COLO668 (cell line): ENCODE data around the gene CISD3.

ENCODE experiments used
- DNase-seq: peaks from one replicate; lab custom pipeline; 2025; ENCODE audit not compliant: unreplicated experiment; lab: John Stamatoyannopoulos, UW

CISD3 gene

GRCh38 chr17:38766341-38766740, 36.2 kb downstream of the CISD3 start:
- DNase-seq = no peak

- no peak for DNase-seq
Observed at GRCh38 chr17:38768417-38768816, 38.3 kb downstream of the CISD3 start.

GRCh38 chr17:38773258-38773657, 43.1 kb downstream of the CISD3 start:
- no peak for DNase-seq

DNA sequence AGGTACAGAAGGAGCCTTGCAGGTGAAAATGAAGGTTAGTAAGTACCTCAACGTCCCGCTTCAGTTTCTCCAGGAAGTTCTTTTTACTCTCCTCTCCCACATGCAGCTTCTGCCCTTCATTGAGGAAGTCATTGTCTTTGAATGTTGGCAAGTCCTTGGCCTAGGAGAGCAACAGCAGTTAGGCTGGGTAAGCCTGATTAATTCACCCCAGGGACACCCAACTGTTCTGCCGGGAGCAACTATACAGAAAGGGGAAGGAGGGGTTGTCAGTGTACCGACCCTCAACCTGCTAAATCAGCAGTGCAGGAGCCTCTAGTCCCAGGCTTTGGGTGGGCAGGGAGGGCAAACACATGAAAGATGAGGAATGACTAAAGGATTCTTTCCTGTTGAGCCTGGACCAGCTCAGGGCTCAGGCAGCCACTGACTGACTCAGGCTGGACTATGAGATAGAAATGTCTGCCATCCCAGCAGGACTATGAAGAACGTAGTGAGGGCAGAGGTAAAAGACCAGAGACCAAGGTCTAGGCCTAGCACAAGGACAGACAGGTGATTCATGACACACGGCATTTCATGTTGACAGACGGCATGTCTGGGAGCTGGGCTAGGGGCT, 47.6 kb downstream of the CISD3 start:
- no peak for DNase-seq

DNA sequence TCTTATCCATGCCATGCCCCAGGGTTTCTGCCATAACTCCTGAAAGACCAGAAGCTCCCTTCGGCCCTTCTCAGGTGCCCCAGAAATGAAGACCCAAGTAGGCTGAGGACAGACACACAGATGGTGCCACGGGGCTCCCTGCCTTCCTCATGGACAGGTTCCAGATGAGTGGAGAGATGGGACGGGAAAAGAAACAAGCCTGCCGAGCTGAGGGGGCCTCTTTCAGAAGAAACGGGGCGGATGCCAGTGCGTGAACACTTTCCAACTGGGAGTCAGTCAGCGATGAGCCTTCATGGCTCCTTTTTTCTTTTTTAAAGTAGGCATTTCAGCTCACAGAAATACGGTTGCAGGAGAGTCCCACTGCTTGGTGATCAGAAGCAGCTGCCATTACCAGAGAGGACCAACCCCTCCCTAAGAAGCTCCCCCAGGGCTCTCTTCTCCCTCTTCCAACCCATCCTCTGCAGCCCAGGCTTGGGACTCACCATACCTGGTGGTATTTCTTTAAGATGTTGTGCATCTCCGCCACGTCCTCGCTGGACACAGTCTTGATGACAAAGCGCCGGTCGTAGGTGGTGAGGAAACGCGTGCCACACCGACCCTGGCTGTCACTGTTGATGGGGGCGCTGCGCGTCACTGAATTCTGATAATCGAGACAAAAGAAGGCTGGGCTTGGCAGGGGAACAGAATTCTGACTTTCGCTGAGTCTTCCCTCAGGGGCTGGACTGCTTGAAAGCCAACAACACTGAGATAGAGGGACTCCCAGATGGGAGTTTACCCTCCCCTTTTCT, 50.0 kb downstream of the CISD3 start:
- DNase-seq = no peak

- no peak for DNase-seq
Observed at GRCh38 chr17:38783227-38783626, 53.1 kb downstream of the CISD3 start.
